Activated T-helper 17 cell treated with anti-CD3 and anti-CD28 coated beads, Interleukin-2, amount 50 U/mL, for 72 hours (primary cell): Measurements from ENCODE around the gene SLC37A3. TPM values are rescaled to one million over a fixed set of nuclear protein-coding genes. Genes with fewer than 3 reads are reported as not detected.
A peak's percentile ranks its signal among the peaks of the same experiment; 100 is the strongest.
"Not testable (repeated sequence)": the region's sequence is repeated elsewhere in the genome, so short reads cannot be mapped to it uniquely, and the experiment has no call there.

ENCODE experiments used
- ATAC-seq: fragments of 150-1000 bp; cut with Tn5 transposase; replicated peaks from 2 replicates; pipeline ENCODE4 v1.10.0; 2021; ENCODE audit warnings: mild to moderate bottlenecking, moderate library complexity
- H3K27ac Mint-ChIP-seq: one replicate; pipeline ENCODE4 v1.8.0; 2022; ENCODE audit warnings: mixed read lengths
- H3K27me3 Mint-ChIP-seq: one replicate; pipeline ENCODE4 v1.8.0; 2022; ENCODE audit warnings: mixed read lengths
- H3K36me3 Mint-ChIP-seq: one replicate; pipeline ENCODE4 v1.8.0; 2022; ENCODE audit warnings: low read depth, mild to moderate bottlenecking, mixed read lengths
- H3K4me1 Mint-ChIP-seq: one replicate; pipeline ENCODE4 v1.8.0; 2022; ENCODE audit warnings: mixed read lengths
- H3K4me3 Mint-ChIP-seq: one replicate; pipeline ENCODE4 v1.8.0; 2022; ENCODE audit warnings: mild to moderate bottlenecking, mixed read lengths
- H3K9me3 Mint-ChIP-seq: one replicate; pipeline ENCODE4 v1.8.0; 2022; ENCODE audit warnings: mixed read lengths
- total RNA-seq, 2 donors: library from RNA; stranded (reverse); gene quantifications; one replicate each; pipeline ENCODE4 v1.2.3, GENCODE V29; 2022

The SLC37A3 gene
- total RNA-seq, 2 donors from 2014 or later: 41.8 to 55.1 TPM

- no peaks in the 10 kb centered on the region for H3K27me3 Mint-ChIP-seq
- H3K4me3 Mint-ChIP-seq: no peak overlapping the region
- peaks cover 91% of the 10 kb centered on the region for H3K36me3 Mint-ChIP-seq
- no peaks in the 10 kb centered on the region for H3K9me3 Mint-ChIP-seq
- no peak overlapping the region for H3K27ac Mint-ChIP-seq
- H3K4me1 Mint-ChIP-seq: no peaks in the 10 kb centered on the region
- no peak for ATAC-seq
Observed at GRCh38 chr7:140342727-140343514, 55.4 kb downstream of the SLC37A3 start.

DNA sequence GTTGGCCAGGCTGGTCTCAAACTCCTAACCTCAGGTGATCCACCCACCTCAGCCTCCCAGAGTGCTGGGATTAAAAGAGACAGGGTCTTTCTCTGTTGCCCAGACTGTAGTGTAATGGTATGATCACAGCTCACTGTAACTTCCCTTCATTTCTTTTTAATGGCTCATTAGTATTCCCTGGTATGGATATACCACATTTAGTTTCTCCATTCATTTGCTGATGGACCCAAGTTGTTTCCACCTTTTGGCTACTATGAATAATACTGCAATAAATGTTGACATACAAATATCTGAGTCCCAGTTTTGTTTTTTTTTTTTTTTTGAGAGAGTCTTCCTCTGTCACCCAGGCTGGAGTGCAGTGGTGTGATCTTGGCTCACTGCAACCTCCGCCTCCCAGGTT is 59.4 kb downstream of the SLC37A3 start:
- H3K4me1 Mint-ChIP-seq, H3K4me3 Mint-ChIP-seq, H3K27me3 Mint-ChIP-seq, ATAC-seq, H3K27ac Mint-ChIP-seq, H3K9me3 Mint-ChIP-seq: not testable (repeated sequence)
- H3K36me3 Mint-ChIP-seq: peaks cover 96% of the 10 kb centered on the region

DNA sequence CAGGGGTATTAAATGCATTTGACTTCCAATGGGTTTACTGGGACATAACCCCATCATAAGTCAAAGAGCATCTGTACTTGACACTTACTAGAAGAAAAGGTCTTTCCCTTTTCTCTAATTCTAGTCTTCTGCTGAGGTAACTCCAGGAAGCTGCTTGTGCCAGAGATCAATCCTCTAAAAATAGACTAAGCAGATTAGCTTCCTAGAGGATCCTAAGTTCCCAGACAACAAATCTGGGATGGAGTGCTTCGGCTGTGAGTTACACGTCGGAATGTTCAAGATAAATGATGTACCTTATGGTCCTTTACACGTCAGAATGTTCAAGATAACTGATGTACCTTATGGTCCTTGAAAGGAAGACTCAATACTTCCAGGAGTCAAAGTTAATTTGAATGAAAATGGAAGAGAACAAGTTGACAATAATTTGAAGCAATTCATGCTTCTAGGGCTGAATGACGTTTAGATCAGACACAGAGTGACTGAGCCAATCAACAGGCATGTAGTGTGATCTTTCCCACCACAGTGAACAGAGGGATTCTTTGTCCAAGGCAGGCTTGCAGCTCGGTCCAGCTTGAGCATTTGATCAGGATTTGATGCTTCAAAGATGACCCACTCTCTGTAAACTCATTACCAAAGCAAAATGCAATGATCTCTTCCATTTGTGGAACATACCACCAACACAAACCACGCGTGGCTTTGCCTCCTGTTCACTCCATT is 63.8 kb downstream of the SLC37A3 start:
- Mint-ChIP-seq H3K4me1 (no peaks in the 10 kb centered on the region), H3K9me3 (no peaks in the 10 kb centered on the region), H3K36me3 (peaks cover 78% of the 10 kb centered on the region), H3K27me3 (no peaks in the 10 kb centered on the region), H3K4me3 (no peak overlapping the region), H3K27ac (no peak overlapping the region)
- no peak for ATAC-seq

- no peaks in the 10 kb centered on the region for H3K9me3 Mint-ChIP-seq
- no peak for ATAC-seq
- H3K4me3 Mint-ChIP-seq: no peak overlapping the region
- no peaks in the 10 kb centered on the region for H3K27me3 Mint-ChIP-seq
- H3K27ac Mint-ChIP-seq: no peak overlapping the region
- H3K36me3 Mint-ChIP-seq: peaks cover 70% of the 10 kb centered on the region
- H3K4me1 Mint-ChIP-seq: no peaks in the 10 kb centered on the region
Observed at GRCh38 chr7:140333686-140334085, 64.6 kb downstream of the SLC37A3 start.

- Mint-ChIP-seq H3K9me3 (no peaks in the 10 kb centered on the region), H3K4me3 (no peak overlapping the region), H3K27me3 (no peaks in the 10 kb centered on the region), H3K4me1 (no peaks in the 10 kb centered on the region), H3K27ac (no peak overlapping the region), H3K36me3 (peaks cover 69% of the 10 kb centered on the region)
- ATAC-seq: no peak
Observed at GRCh38 chr7:140333223-140333622, 65.1 kb downstream of the SLC37A3 start.

- no peak for ATAC-seq
- Mint-ChIP-seq H3K27me3 (no peaks in the 10 kb centered on the region), H3K4me1 (no peaks in the 10 kb centered on the region), H3K27ac (no peak overlapping the region), H3K9me3 (no peaks in the 10 kb centered on the region), H3K4me3 (no peak overlapping the region), H3K36me3 (peaks cover 43% of the 10 kb centered on the region)
Observed at GRCh38 chr7:140330595-140330994, 67.7 kb downstream of the SLC37A3 start.

- Mint-ChIP-seq H3K27ac (no peak overlapping the region), H3K36me3 (peaks cover 38% of the 10 kb centered on the region), H3K4me3 (no peak overlapping the region), H3K4me1 (no peaks in the 10 kb centered on the region), H3K9me3 (no peaks in the 10 kb centered on the region), H3K27me3 (no peaks in the 10 kb centered on the region)
- ATAC-seq: no peak
Observed at GRCh38 chr7:140330128-140330527, 68.2 kb downstream of the SLC37A3 start.

DNA sequence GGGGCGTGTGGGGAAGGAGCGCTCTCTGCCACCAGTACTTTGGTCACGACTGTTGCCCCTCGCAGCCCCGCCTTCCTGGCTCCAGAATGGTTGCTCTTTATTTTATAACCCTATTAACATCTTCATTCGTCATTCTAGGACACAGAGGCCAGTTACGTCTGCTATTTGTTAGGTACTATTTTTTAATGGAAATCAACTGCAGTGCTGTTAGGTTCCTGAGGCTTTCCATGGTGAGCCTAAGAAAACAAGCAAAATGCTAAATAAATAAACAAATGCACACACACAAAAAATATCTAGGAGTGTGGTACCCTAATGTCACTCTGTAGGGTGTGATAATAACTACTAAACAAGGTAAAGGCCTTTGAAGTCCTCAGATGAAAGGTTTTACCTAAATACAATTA is 71.1 kb downstream of the SLC37A3 start:
- Mint-ChIP-seq H3K36me3 (peaks cover 13% of the 10 kb centered on the region), H3K27me3 (no peaks in the 10 kb centered on the region), H3K4me3 (no peak overlapping the region), H3K9me3 (no peaks in the 10 kb centered on the region), H3K27ac (no peak overlapping the region), H3K4me1 (no peaks in the 10 kb centered on the region)
- no peak for ATAC-seq

DNA sequence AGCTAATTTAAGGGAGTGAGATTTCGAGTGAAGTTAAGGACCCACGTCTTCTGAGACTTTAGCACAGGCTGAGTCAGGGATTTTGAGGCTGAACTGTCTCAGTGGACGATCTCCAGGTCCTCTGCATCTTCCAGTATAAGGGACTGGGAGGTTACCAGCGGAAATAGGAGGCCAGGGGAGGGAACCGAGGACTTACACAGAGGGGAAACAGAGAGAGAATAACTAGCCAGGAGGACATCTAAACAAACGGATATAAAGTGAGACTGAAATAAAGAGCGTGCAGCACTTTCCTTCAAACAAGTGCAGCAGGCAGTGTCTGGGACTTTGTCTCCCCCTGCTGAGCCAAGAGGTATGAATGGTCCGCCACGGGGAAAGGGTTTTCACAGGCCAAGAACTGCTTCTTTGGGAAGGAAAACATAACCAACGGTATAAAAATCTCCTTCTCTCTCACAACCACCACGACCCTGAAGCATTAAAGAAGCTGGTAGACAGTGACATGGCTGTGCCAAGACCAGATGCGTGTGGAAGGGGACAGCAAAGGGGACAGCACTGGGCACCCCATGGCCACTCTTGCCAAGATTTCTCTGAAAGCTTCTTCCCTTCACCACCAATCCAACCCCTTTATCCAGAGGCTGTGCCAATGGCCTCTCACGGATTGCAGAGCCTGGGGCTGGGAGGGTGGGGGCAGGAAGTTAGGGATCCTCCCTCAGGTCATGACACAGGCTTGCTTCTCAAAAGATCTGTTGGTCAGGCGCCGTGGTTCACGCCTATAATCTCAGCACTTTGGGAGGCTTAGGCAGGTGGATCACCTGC is 72.0 kb downstream of the SLC37A3 start:
- Mint-ChIP-seq H3K4me3 (no peak overlapping the region), H3K4me1 (no peaks in the 10 kb centered on the region), H3K27ac (no peak overlapping the region), H3K27me3 (no peaks in the 10 kb centered on the region), H3K9me3 (no peaks in the 10 kb centered on the region), H3K36me3 (peaks cover 4% of the 10 kb centered on the region)
- ATAC-seq: peak; percentile 89

DNA sequence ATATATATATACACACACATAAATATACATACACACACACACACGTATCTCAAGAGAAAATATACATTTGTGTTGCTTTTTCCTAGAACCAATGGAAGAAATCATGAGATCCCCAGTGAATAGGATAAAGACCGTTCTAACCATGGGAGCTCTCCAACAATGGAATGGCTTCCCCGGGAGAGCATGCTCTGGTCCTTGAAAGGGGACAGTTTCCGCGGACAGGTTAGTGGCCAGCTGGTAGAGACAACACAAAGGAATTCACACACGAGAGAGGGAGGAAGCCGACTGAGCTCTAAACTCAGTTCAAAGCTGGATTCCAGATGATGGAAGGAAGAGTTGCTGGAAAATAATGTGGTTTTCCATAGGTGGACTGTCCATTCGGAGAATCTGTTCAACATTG is 72.7 kb downstream of the SLC37A3 start:
- no peak for ATAC-seq
- H3K4me1 Mint-ChIP-seq: no peaks in the 10 kb centered on the region
- no peak overlapping the region for H3K4me3 Mint-ChIP-seq
- no peaks in the 10 kb centered on the region for H3K36me3 Mint-ChIP-seq
- H3K27me3 Mint-ChIP-seq: no peaks in the 10 kb centered on the region
- no peaks in the 10 kb centered on the region for H3K9me3 Mint-ChIP-seq
- no peak overlapping the region for H3K27ac Mint-ChIP-seq

DNA sequence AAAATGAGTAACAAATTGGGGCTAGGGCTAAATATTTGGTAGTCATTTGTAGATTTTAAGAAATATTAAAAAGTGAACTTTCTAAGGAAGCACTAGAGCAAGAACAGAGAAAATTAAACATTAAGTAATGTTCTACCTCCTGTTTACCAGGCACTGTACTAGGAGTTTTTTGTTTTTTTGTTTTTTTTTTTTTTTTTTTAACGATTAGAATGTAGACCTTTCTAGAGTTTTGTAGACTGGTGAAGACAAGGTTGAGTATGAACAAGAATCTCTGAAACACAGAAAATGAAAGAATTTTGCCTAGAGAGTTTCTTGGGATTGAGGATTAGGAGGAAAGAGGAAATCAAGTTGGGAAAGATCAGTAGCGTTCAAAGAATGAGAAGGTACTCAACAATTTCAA is 73.6 kb downstream of the SLC37A3 start:
- ATAC-seq: no peak
- Mint-ChIP-seq H3K27me3 (no peaks in the 10 kb centered on the region), H3K27ac (no peak overlapping the region)

DNA sequence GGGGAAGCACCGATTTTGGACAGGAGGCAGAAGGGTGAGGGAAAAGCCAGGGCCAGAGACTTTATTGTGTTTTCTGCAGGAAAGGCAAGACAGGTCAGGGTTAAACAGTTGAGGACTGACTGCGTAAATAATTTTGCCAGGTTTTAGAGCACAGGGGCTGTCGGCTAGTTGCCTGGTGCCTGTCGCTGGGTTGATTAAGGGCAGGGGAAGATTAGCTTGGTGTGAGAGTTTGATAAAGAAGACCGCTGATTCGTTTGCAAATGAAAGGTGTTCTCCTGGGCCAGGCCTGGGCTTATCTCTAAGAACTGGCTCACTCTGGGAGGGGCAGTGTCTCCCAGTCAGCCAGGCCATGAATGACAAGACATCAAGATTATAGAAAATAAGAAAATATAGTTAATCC is 75.6 kb downstream of the SLC37A3 start:
- H3K4me3 Mint-ChIP-seq: no peak overlapping the region
- no peaks in the 10 kb centered on the region for H3K36me3 Mint-ChIP-seq
- peaks cover under 1% of the 10 kb centered on the region for H3K4me1 Mint-ChIP-seq
- no peaks in the 10 kb centered on the region for H3K9me3 Mint-ChIP-seq
- ATAC-seq: no peak
- no peaks in the 10 kb centered on the region for H3K27me3 Mint-ChIP-seq
- H3K27ac Mint-ChIP-seq: no peak overlapping the region

More for the DNA sequence above, 73.6 kb downstream of the SLC37A3 start:
- Mint-ChIP-seq H3K4me1 (no peaks in the 10 kb centered on the region), H3K36me3 (no peaks in the 10 kb centered on the region), H3K4me3 (no peak overlapping the region), H3K9me3 (no peaks in the 10 kb centered on the region)

DNA sequence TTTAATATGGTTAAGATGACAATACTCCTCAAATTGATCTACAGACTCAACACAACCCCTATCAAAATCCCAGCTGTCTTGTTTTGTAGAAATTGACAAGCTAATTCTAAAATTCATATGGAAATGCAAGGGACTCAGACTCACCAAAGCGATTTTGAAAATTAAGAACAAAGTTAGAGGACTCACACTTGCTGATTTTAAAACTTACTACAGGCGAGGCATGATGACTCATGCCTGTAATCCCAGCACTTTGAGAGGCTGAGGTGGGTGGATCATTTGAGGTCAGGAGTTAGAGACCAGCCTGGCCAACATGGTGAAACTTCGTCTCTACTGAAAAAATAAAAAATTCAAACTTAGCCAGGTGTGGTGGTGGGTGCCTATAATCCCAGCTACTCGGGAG is 78.3 kb downstream of the SLC37A3 start:
- ATAC-seq, H3K36me3 Mint-ChIP-seq: not testable (repeated sequence)

DNA sequence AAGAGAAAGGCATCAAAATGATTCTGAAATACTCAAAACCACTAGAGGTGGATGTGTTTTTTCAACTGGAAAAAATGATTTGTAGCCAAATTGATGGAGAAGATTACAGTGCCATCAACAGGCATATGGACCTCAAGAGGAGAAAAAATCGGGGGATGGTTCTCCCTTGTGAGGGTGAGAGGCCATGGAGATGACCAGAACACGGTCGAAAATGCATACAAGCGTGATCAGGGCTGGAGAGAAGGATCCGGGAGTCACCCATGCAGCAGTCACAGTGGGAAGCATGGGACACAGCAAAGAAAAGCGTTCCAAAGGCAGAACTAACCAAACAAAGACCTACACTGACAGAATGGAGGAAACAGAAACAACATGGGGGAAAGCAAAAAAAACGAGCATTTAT is 80.3 kb downstream of the SLC37A3 start:
- H3K4me3 Mint-ChIP-seq: no peak overlapping the region
- no peak overlapping the region for H3K27ac Mint-ChIP-seq
- no peak for ATAC-seq
- peaks cover 6% of the 10 kb centered on the region for H3K27me3 Mint-ChIP-seq
- no peaks in the 10 kb centered on the region for H3K36me3 Mint-ChIP-seq
- no peaks in the 10 kb centered on the region for H3K9me3 Mint-ChIP-seq
- peaks cover 11% of the 10 kb centered on the region for H3K4me1 Mint-ChIP-seq

More for the DNA sequence above, 78.3 kb downstream of the SLC37A3 start:
- not testable (repeated sequence) for H3K27me3 Mint-ChIP-seq, H3K4me3 Mint-ChIP-seq, H3K9me3 Mint-ChIP-seq, H3K27ac Mint-ChIP-seq, H3K4me1 Mint-ChIP-seq
